Measurements from ENCODE around the gene TAS2R4.
"Not testable (repeated sequence)": the region's sequence is repeated elsewhere in the genome, so short reads cannot be mapped to it uniquely, and the experiment has no call there.

Gene TAS2R4

DNA sequence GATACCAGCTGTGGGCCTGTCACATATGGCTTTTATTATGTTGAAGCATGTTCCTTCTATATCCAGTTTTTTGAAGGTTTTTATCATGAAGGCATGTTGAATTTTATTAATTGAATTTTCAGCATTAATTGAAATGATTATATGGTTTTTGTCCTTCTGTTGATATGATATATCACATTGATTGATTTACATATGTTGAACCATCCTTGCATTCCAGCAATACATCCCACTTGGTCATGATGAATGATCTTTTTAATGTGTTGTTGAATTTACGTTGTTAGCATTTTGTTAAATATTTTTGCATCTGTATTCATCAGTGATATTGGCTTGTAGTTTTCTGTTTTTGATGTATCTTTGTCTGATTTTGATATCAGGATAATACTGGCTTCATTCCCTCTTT, 43.6 kb downstream of the TAS2R4 start:
- H3K27me3 ChIP-seq (ENCODE audit: control insufficient read depth in 2 of 2, insufficient read depth in 2 of 2, low read length in 2 of 2) = no peaks in the 10 kb centered on the region
- H3K9me3 ChIP-seq (ENCODE audit: control insufficient read depth in 2 of 2, low read length in 2 of 2) = peaks cover 0 to 2% of the 10 kb centered on the region in 2 donors
- no peak overlapping the region for H3K27ac ChIP-seq (ENCODE audit: low read depth in 2 of 2, low read length in 2 of 2)
- H3K9ac ChIP-seq (ENCODE audit: low read depth in 1 of 2, low read length in 2 of 2) = no peak overlapping the region
- no peaks in the 10 kb centered on the region for H3K4me1 ChIP-seq (ENCODE audit: control insufficient read depth in 2 of 2, insufficient read depth in 2 of 2, low read length in 2 of 2)
- H3K4me3 ChIP-seq (ENCODE audit: low read length in 2 of 2) = no peak overlapping the region
- H3K36me3 ChIP-seq (ENCODE audit: control insufficient read depth in 2 of 2, insufficient read depth in 2 of 2, low read length in 2 of 2) = no peaks in the 10 kb centered on the region

DNA sequence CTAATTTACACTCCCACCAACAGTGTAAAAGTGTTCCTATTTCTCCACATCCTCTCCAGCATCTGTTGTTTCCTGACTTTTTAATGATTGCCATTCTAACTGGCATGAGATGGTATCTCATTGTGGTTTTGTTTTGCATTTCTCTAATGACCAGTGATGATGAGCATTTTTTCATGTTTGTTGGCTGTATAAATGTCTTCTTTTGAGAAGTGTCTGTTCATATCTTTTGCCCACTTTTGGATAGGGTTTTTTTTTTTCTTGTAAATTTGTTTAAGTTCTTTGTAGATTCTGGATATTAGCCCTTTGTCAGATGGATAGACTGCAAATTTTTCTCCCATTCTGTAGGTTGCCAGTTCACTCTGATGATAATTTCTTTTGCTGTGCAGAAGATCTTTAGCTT, 46.0 kb downstream of the TAS2R4 start:
- H3K9me3 ChIP-seq (ENCODE audit: control insufficient read depth in 2 of 2, low read length in 2 of 2) = not testable (repeated sequence)

More for the DNA sequence above, 46.0 kb downstream of the TAS2R4 start:
- not testable (repeated sequence) for H3K4me1 ChIP-seq (ENCODE audit: control insufficient read depth in 2 of 2, insufficient read depth in 2 of 2, low read length in 2 of 2); H3K36me3 ChIP-seq (ENCODE audit: control insufficient read depth in 2 of 2, insufficient read depth in 2 of 2, low read length in 2 of 2); H3K4me3 ChIP-seq (ENCODE audit: low read length in 2 of 2); H3K9ac ChIP-seq (ENCODE audit: low read depth in 1 of 2, low read length in 2 of 2); H3K27me3 ChIP-seq (ENCODE audit: control insufficient read depth in 2 of 2, insufficient read depth in 2 of 2, low read length in 2 of 2); H3K27ac ChIP-seq (ENCODE audit: low read depth in 2 of 2, low read length in 2 of 2)

All from mucosa of rectum (tissue), 2 donors.